Measurements from ENCODE around the gene TDP1. TPM values are rescaled to one million over a fixed set of nuclear protein-coding genes. Genes with fewer than 3 reads are reported as not detected.

The TDP1 gene
- total and polyA plus RNA-seq, 2 of the 4 experiments (the other 2 are of a cell fraction) = 23.3 to 53.1 TPM

DNA sequence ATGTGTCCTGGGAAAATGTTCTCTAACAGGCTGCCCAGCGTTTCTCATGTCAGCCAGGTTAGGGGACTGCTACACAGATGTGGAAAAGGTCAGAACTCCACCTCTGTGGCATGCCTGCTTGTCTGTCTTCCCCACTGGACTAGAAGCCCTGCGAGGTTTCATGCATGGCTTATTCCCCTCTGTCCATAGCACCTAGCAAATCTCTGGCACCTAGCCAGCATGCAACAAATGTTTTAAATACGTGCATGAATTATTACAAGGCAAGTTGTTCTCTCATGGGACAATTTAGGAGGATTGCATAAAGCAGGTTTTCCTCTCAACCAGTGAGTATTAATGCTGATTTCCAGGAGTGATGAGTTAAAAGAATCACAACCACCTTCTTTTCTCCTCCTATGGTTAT lies 84.7 kb downstream of the TDP1 start:
- CTCF ChIA-PET = no interaction called here
- H2AK5ac ChIP-seq (ENCODE audit: low read depth, low read length) = no peak overlapping the region
- ATAC-seq (ENCODE audit: low read depth) = no peak

More for the DNA sequence above, 84.7 kb downstream of the TDP1 start:
- H2AK9ac ChIP-seq (replicated peaks; ENCODE audit: low read depth, low read length, poor library complexity) = no peak overlapping the region
- H2BK20ac ChIP-seq (ENCODE audit: low read depth, low read length) = no peak overlapping the region
- H3K4me3 ChIP-seq (ENCODE audit: insufficient read depth, low read depth, low read length) = no peak overlapping the region
- no TSS peak for BruUV-seq (replicated peaks)
- H3K36me3 ChIP-seq (ENCODE audit: control insufficient read depth, insufficient read depth, low read length) = peaks cover 15% of the 10 kb centered on the region
- H2BK120ac ChIP-seq (ENCODE audit: low read depth, low read length) = no peak overlapping the region
- H3K4me1 ChIP-seq (ENCODE audit: control insufficient read depth, insufficient read depth, low read length) = no peaks in the 10 kb centered on the region
- intact Hi-C loops (cut with micrococcal nuclease) = no loop called here
- dilution Hi-C loops (cut with HindIII; ENCODE audit: low sequenced_read_pairs, unreplicated experiment) = no loop called here
- H2BK15ac ChIP-seq (ENCODE audit: low read depth, low read length) = no peak overlapping the region
- H4K91ac ChIP-seq (ENCODE audit: insufficient read depth, low read depth, low read length) = no peak overlapping the region
- H4K8ac ChIP-seq (ENCODE audit: low read depth in 2 of 2, low read length in 2 of 2) = no peak overlapping the region
- peaks cover 3 to 4% of the 10 kb centered on the region in 2 experiments; a peak in 2 of 4 replicates for H3K79me1 ChIP-seq (ENCODE audit: low read depth in 1 of 2, low read length in 2 of 2)
- 100% methylated on average over 1 of the region's 3 CpGs; no CpG with 5 or more reads in 1 of the 2 experiments for WGBS, 2 experiments (ENCODE audit: extremely low coverage in 2 of 2, insufficient read length in 1 of 2)
- peaks cover 6% of the 10 kb centered on the region; the same call in 1 of the 2 replicates for H3K9me1 ChIP-seq (ENCODE audit: insufficient read depth, low read length)
- no peaks in the 10 kb centered on the region for H3K9me3 ChIP-seq (ENCODE audit: control insufficient read depth, insufficient read depth, low read length)
- DNase-seq = no peak
- no peak overlapping the region for H3K27ac ChIP-seq (ENCODE audit: insufficient read depth, low read length)
- no peak overlapping the region for H3K23ac ChIP-seq (ENCODE audit: low read depth, low read length)
- no peak overlapping the region for H3K14ac ChIP-seq (replicated peaks; ENCODE audit: low read depth, low read length)
- no peak overlapping the region for H4K5ac ChIP-seq (ENCODE audit: low read depth, low read length)
- H3K4me2 ChIP-seq (ENCODE audit: low read depth, low read length) = no peak overlapping the region
- no peak overlapping the region for H3K56ac ChIP-seq (ENCODE audit: extremely low read depth, insufficient read depth, low read length)
- no peak overlapping the region for H3K4ac ChIP-seq (ENCODE audit: low read depth, low read length)
- POLR2A ChIA-PET (ENCODE audit: unreplicated experiment) = no interaction called here
- in situ Hi-C loops (cut with MboI; ENCODE audit: low sequenced_read_pairs) = no loop called here
- no peak overlapping the region for H2AFZ ChIP-seq (replicated peaks; ENCODE audit: low read length, poor library complexity)
- H4K20me1 ChIP-seq (ENCODE audit: insufficient read depth, low read length) = no peaks in the 10 kb centered on the region
- TF ChIP-seq RFX5 (IDR thresholded peaks at IDR 0.05; ENCODE audit: low read depth, low read length) = no peak
- H3K9ac ChIP-seq (ENCODE audit: low read depth, low read length) = no peak overlapping the region
- no peak overlapping the region for H3K18ac ChIP-seq (ENCODE audit: low read depth, low read length)
- H2BK5ac ChIP-seq (ENCODE audit: low read depth, low read length, poor library complexity, severe bottlenecking) = no peak overlapping the region
- no peaks in the 10 kb centered on the region for H3K27me3 ChIP-seq (ENCODE audit: control insufficient read depth, insufficient read depth, low read length)
